HG02610 (cell line): ENCODE data around the gene PLEKHA8.

ENCODE experiments used
- ATAC-seq: cut with Tn5 transposase; IDR thresholded peaks from one replicate; pipeline ENCODE4 v1.9.1; 2021; ENCODE audit warnings: mild to moderate bottlenecking, moderate library complexity; ENCODE audit not compliant: unreplicated experiment

PLEKHA8 gene

GRCh38 chr7:30166155-30166840, 138.1 kb downstream of the PLEKHA8 start:
- ATAC-seq: no peak

- ATAC-seq: no peak
These were observed 138.6 kb downstream of the PLEKHA8 start for GRCh38 chr7:30166841-30167235.

- no peak for ATAC-seq
These were observed 139.7 kb downstream of the PLEKHA8 start for GRCh38 chr7:30167901-30168300.

- ATAC-seq: no peak
These were observed 140.8 kb downstream of the PLEKHA8 start for GRCh38 chr7:30168835-30169573.

- ATAC-seq: no peak
These were observed 141.4 kb downstream of the PLEKHA8 start for GRCh38 chr7:30169579-30169978.

GRCh38 chr7:30170476-30171205, 142.4 kb downstream of the PLEKHA8 start:
- no peak for ATAC-seq

GRCh38 chr7:30171766-30172447, 143.7 kb downstream of the PLEKHA8 start:
- ATAC-seq: no peak

- no peak for ATAC-seq
These were observed 144.2 kb downstream of the PLEKHA8 start for GRCh38 chr7:30172451-30172850.

- no peak for ATAC-seq
These were observed 145.1 kb downstream of the PLEKHA8 start for GRCh38 chr7:30173058-30173897.

- no peak for ATAC-seq
These were observed 147.0 kb downstream of the PLEKHA8 start for GRCh38 chr7:30175180-30175579.

GRCh38 chr7:30175636-30176147, 147.5 kb downstream of the PLEKHA8 start:
- no peak for ATAC-seq

- no peak for ATAC-seq
These were observed 148.4 kb downstream of the PLEKHA8 start for GRCh38 chr7:30176463-30177109.

GRCh38 chr7:30177186-30177585, 149.0 kb downstream of the PLEKHA8 start:
- ATAC-seq: no peak

GRCh38 chr7:30177965-30178364, 149.8 kb downstream of the PLEKHA8 start:
- ATAC-seq: no peak

- peak; percentile 86 for ATAC-seq
These were observed 150.7 kb downstream of the PLEKHA8 start for GRCh38 chr7:30178748-30179436.
